Measurements from ENCODE around the gene CCSER1. TPM values are rescaled to one million over a fixed set of nuclear protein-coding genes. Genes with fewer than 3 reads are reported as not detected.

The CCSER1 gene
- total and polyA plus RNA-seq, 2 experiments from 2014 or later: 2.9 to 3.4 TPM

GRCh38 chr4:90537491-90537890 is 410.3 kb downstream of the CCSER1 start:
- Histone ChIP-seq H3K4me3 (no peak overlapping the region), H3K79me2 (replicated peaks; ENCODE audit: insufficient read depth) (no peaks in the 10 kb centered on the region), H4K20me1 (replicated peaks; ENCODE audit: insufficient read depth) (no peaks in the 10 kb centered on the region), H2AFZ (no peak overlapping the region), H3F3A (replicated peaks; ENCODE audit: low read depth) (no peaks in the 10 kb centered on the region), H3K4me2 (0 out of 2 replicates have a peak overlapping the region, but pooled peaks have one; percentile 7), H3K27ac (ENCODE audit: low read depth) (peak overlapping the region; percentile 60; the same call in 1 of the 2 replicates), H3K36me3 (ENCODE audit: insufficient read depth) (no peaks in the 10 kb centered on the region), H3K4me1 (ENCODE audit: insufficient read depth) (peaks cover 31% of the 10 kb centered on the region), H3K9me2 (ENCODE audit: insufficient read depth) (no peaks in the 10 kb centered on the region), H3K27me3 (ENCODE audit: insufficient read depth) (no peaks in the 10 kb centered on the region)
- peaks cover 23% of the 10 kb centered on the region for H3K4me1 Mint-ChIP-seq
- H3K36me3 Mint-ChIP-seq (ENCODE audit: low read depth): no peaks in the 10 kb centered on the region
- H3K4me3 Mint-ChIP-seq: no peak overlapping the region
- peaks cover 9% of the 10 kb centered on the region; the same call in 2 of the 3 replicates for H3K9me3 Mint-ChIP-seq
- ATAC-seq: no peak; the same call in 1 of the 3 replicates
- peak overlapping the region; percentile 8 for H3K27ac Mint-ChIP-seq
- peaks cover 3% of the 10 kb centered on the region for H3K27me3 Mint-ChIP-seq (ENCODE audit: insufficient read depth, low read depth, poor library complexity)
- peak; percentile 18 for DNase-seq (ENCODE audit: low spot score)
- TF ChIP-seq CREB1 (CRISPR knock-in tag; IDR thresholded peaks at IDR 0.05; ENCODE audit: low read depth) (no peak), STAT1 (IDR thresholded peaks at IDR 0.05; ENCODE audit: unreplicated experiment) (no peak), EZH2phosphoT487 (IDR thresholded peaks at IDR 0.05; ENCODE audit: unreplicated experiment) (no peak), ZNF114 (CRISPR knock-in tag; IDR thresholded peaks at IDR 0.05) (no peak), EZH2 (IDR thresholded peaks at IDR 0.05; ENCODE audit: low read depth, unreplicated experiment) (no peak)

DNA sequence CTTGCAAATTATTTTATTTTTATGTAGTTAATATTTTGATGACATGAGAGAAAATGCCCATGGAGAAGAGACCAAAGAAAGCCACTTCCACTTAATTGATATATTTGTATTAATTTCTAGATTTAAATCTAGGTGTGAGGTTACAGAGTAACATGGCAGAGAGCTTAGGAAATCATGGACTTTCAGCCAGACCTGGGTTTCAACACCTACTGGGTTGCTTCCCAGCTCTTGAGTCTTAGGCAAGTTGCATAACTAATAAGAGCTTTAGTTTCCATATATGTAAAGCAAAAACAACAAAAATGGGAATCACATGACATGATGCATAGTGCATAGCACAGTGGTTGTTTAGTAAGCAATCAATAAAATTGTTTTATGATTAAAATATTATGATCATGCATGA is 413.3 kb downstream of the CCSER1 start:
- peaks cover 4% of the 10 kb centered on the region; the same call in 2 of the 3 replicates for H3K9me3 Mint-ChIP-seq
- H3K4me1 Mint-ChIP-seq: peaks cover 23% of the 10 kb centered on the region
- H3K27me3 Mint-ChIP-seq (ENCODE audit: insufficient read depth, low read depth, poor library complexity): no peaks in the 10 kb centered on the region
- H3K4me3 ChIP-seq: no peak overlapping the region
- H3K36me3 ChIP-seq (ENCODE audit: insufficient read depth): no peaks in the 10 kb centered on the region
- TF ChIP-seq EZH2 (IDR thresholded peaks at IDR 0.05; ENCODE audit: low read depth, unreplicated experiment) (no peak), ZNF114 (CRISPR knock-in tag; IDR thresholded peaks at IDR 0.05) (no peak), NANOG (IDR thresholded peaks at IDR 0.05; ENCODE audit: borderline replicate concordance) (no peak)
- no peak for ATAC-seq
- H3K4me1 ChIP-seq (ENCODE audit: insufficient read depth): peaks cover 31% of the 10 kb centered on the region
- H3K79me2 ChIP-seq (replicated peaks; ENCODE audit: insufficient read depth): no peaks in the 10 kb centered on the region
- no peaks in the 10 kb centered on the region for H3K9me2 ChIP-seq (ENCODE audit: insufficient read depth)
- no peak overlapping the region for H3K4me3 Mint-ChIP-seq
- no peak overlapping the region for H3K4me2 ChIP-seq
- no peaks in the 10 kb centered on the region for H3K36me3 Mint-ChIP-seq (ENCODE audit: low read depth)
- H3K27ac Mint-ChIP-seq: no peak overlapping the region
- DNase-seq (ENCODE audit: low spot score): no peak
- H3K27me3 ChIP-seq (ENCODE audit: insufficient read depth): no peaks in the 10 kb centered on the region
- no peak overlapping the region for H3K27ac ChIP-seq (ENCODE audit: low read depth)
- no peak overlapping the region for H2AFZ ChIP-seq
- no peaks in the 10 kb centered on the region for H4K20me1 ChIP-seq (replicated peaks; ENCODE audit: insufficient read depth)
- no peaks in the 10 kb centered on the region for H3F3A ChIP-seq (replicated peaks; ENCODE audit: low read depth)

GRCh38 chr4:90542216-90542615 is 415.0 kb downstream of the CCSER1 start:
- ATAC-seq: no peak
- TF ChIP-seq ZNF114 (CRISPR knock-in tag; IDR thresholded peaks at IDR 0.05) (no peak), EZH2 (IDR thresholded peaks at IDR 0.05; ENCODE audit: low read depth, unreplicated experiment) (no peak), STAT1 (IDR thresholded peaks at IDR 0.05; ENCODE audit: unreplicated experiment) (no peak), JUNB (IDR thresholded peaks at IDR 0.05; ENCODE audit: unreplicated experiment) (no peak), EZH2phosphoT487 (IDR thresholded peaks at IDR 0.05; ENCODE audit: unreplicated experiment) (no peak), CTCF (conservative IDR thresholded peaks at IDR 0.05; ENCODE audit: low read depth in 2 of 2) (no peak), CREB1 (CRISPR knock-in tag; IDR thresholded peaks at IDR 0.05; ENCODE audit: low read depth) (no peak), POLR2AphosphoS5 (IDR thresholded peaks at IDR 0.05; ENCODE audit: low read depth) (no peak)

More at GRCh38 chr4:90542216-90542615, 415.0 kb downstream of the CCSER1 start:
- Histone ChIP-seq H3K9me2 (ENCODE audit: insufficient read depth) (no peaks in the 10 kb centered on the region), H3K36me3 (ENCODE audit: insufficient read depth) (no peaks in the 10 kb centered on the region), H3F3A (replicated peaks; ENCODE audit: low read depth) (no peaks in the 10 kb centered on the region), H3K4me1 (ENCODE audit: insufficient read depth) (peaks cover 22% of the 10 kb centered on the region), H3K79me2 (replicated peaks; ENCODE audit: insufficient read depth) (no peaks in the 10 kb centered on the region), H4K20me1 (replicated peaks; ENCODE audit: insufficient read depth) (no peaks in the 10 kb centered on the region), H2AFZ (no peak overlapping the region), H3K4me3 (no peak overlapping the region), H3K4me2 (no peak overlapping the region), H3K27ac (ENCODE audit: low read depth) (no peak overlapping the region), H3K27me3 (ENCODE audit: insufficient read depth) (no peaks in the 10 kb centered on the region)
- no peaks in the 10 kb centered on the region for H3K27me3 Mint-ChIP-seq (ENCODE audit: insufficient read depth, low read depth, poor library complexity)
- no peak overlapping the region for H3K27ac Mint-ChIP-seq
- DNase-seq (ENCODE audit: low spot score): no peak
- H3K36me3 Mint-ChIP-seq (ENCODE audit: low read depth): no peaks in the 10 kb centered on the region
- peaks cover 16% of the 10 kb centered on the region for H3K4me1 Mint-ChIP-seq
- no peak overlapping the region for H3K4me3 Mint-ChIP-seq
- peaks cover 2% of the 10 kb centered on the region; the same call in 2 of the 3 replicates for H3K9me3 Mint-ChIP-seq
